Activated CD4-positive, alpha-beta T cell treated with anti-CD3 and anti-CD28 coated beads for 48 hours (primary cell): Measurements from ENCODE around the gene RAVER2.
"Not testable (repeated sequence)": the region's sequence is repeated elsewhere in the genome, so short reads cannot be mapped to it uniquely, and the experiment has no call there.

Source experiments
- DNase-seq: peaks from one replicate; pipeline ENCODE4 v3.0.0-alpha.2; 2020

Gene RAVER2

DNA sequence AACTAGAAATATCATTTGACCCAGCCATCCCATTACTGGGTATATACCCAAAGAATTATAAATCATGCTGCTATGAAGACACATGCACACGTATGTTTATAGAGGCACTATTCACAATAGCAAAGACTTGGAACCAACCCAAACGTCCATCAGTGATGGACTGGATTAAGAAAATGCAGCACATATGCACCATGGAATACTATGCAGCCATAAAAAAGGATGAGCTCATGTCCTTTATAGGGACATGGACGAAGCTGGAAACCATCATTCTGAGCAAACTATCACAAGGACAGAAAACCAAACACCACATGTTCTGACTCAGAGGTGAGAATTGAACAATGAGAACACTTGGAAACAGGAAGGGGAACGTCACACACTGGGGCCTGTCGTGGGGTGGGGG is 72.5 kb downstream of the RAVER2 start:
- DNase-seq, result not testable (repeated sequence)

- not testable (repeated sequence) for DNase-seq
Measured at GRCh38 chr1:64820572-64820971, 75.7 kb downstream of the RAVER2 start.

DNA sequence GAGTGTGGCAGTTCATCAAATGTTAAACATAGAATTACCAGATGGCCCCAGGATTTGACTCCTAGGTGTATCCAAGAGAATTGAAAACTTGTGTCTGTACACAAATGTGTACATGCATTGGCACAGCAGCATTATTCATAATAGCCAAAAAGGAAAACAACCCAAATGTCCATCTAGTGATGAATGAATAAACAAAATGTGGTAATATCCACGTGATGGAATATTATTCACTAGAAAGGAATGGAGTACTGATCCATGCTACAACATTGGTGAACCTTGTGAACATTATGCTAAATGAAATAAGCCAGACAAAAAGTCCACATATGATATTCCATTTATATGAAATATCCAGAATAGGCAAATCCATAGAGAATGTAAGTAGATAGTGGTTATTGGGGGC is 77.7 kb downstream of the RAVER2 start:
- no peak for DNase-seq

DNA sequence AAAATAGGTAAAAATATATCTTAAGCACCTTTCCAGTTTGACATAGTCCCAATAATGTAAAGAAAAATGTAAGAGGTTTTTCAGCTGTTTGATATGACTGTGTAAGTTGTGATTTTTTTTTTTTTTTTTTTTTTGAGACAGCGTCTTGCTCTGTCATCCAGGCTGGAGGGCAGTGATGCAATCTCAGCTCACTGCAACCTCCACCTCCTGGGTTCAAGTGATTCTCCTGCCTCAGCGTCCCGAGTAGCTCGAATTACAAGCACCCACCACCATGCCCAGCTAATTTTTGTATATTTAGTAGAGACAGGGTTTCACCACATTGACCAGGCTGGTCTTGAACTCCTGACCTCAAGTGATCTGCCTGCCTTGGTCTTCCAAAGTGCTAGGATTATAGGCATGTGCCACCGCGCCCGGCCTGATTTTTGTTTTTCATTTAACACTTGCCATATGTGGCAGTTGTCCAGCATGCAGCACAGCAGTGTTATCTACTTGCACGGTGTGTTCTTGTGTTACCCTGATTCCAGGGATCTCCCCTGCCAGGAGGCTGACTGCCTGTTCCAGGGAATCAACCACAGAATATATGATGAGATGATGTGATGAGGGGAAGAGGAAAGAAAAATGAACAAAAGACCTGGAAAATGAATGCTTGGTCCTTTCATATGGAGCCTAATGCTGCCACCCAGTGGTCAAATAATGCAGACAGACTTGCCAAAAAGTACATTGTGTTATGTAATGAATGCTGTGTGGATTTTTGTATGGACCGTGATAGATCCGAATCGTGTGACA is 79.0 kb downstream of the RAVER2 start:
- DNase-seq, result peak; percentile 70

- DNase-seq, result no peak
Measured at GRCh38 chr1:64826991-64827390, 82.1 kb downstream of the RAVER2 start.

- DNase-seq, result no peak
Measured at GRCh38 chr1:64828829-64829228, 84.0 kb downstream of the RAVER2 start.

GRCh38 chr1:64829411-64830029 is 84.6 kb downstream of the RAVER2 start:
- DNase-seq, result no peak

DNA sequence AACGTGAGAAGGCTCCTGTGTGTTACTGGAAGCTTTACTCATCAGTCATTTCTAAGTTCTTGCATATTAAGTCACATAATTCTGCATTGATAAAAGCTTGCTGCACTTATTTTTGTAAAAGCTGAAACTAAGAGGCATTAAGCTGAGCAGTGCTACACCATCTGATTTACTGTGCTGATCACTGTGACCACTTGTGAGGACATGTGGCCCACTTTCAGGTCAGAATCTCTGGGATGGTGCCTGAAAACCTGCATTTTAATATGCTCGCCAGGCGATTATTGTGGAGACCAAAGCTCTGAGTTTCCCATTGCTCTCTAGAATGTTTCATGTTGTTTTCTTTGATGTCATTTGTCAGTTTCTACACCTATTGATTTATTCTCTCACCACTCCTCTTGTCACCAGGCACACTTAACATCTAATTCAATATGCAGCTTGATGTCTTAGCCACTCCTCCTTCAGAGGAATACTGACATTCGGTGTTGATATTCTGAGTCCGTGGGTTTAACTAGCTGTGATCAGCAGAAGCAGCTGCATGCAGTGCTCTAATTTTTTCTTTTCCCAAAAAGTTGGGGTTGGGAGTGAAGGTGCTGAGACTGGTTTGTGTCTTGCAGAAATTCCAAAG is 85.3 kb downstream of the RAVER2 start:
- DNase-seq, result no peak

GRCh38 chr1:64834734-64835133 is 89.9 kb downstream of the RAVER2 start:
- DNase-seq, result no peak

- no peak for DNase-seq
Measured at GRCh38 chr1:64836802-64837201, 91.9 kb downstream of the RAVER2 start.

DNA sequence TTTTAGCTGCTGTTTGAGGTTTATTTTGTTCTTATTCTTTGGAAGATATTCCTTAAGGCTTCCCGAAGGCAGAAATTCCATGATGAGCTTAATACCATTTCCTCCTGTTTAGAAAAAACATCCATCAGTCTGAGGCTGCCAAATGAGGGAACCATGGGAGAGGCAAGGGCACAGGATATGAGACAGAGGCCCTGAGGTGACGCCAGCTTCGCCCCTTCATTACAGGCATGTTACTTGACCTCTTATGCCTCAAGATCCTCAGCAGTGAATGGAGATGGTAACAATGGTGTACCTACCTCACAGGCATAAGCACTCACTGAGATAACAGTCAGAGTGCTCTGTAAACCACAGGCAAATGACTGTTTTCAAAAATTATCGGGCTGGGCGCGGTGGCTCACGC is 93.6 kb downstream of the RAVER2 start:
- DNase-seq, result no peak

DNA sequence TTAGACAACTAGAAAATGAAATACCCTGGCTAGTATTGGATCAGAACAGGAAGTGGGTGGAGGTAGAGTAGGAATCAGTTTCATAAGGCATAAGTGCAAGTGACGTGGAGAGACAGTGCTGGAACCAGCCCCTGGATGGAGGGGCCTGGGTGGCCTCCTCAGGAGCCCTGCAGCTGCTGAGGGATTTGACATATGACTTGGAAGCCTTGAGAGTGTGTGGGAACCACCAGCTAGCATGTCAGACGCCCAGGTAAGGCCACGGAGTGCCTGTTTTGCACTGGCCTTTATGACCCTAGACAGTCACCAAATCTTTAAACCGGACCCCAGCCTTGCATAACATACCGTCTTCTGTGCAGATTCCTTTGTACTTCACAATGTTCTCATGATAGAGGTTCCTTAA is 94.4 kb downstream of the RAVER2 start:
- DNase-seq, result no peak

DNA sequence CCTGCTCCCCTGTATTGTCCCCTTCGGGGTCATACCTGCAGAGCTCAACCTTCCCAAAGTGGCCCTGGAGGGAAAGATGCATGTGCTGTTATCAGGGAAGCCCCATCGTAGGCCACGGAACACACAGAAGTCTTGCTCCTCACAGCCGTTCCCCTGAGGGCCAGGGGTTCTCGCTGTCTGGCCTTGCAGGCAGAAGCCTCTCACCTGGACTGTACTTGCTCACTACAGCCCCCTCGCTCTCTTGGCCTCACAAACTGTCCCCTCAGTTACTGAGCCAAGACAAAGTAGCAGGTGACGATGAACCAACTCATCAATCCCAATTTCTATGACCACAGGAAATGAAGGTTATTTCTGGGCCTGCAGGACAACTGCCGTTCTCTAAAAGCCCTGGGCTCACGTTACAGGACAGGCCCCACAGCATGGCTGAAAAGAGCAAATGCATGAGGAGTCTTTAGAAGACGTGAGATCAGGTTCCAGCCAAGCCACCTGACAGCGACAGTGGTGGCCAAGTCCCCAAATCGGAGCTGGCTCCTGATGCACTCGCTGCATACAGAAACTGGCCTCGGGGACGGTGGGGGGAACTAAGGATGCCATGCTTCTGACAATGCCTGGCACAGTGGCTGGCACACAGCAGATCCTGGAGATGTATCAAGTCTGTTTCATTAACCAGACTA is 95.0 kb downstream of the RAVER2 start:
- no peak for DNase-seq

- no peak for DNase-seq
Measured at GRCh38 chr1:64841330-64842065, 96.6 kb downstream of the RAVER2 start.

GRCh38 chr1:64842224-64842623 is 97.3 kb downstream of the RAVER2 start:
- no peak for DNase-seq

DNA sequence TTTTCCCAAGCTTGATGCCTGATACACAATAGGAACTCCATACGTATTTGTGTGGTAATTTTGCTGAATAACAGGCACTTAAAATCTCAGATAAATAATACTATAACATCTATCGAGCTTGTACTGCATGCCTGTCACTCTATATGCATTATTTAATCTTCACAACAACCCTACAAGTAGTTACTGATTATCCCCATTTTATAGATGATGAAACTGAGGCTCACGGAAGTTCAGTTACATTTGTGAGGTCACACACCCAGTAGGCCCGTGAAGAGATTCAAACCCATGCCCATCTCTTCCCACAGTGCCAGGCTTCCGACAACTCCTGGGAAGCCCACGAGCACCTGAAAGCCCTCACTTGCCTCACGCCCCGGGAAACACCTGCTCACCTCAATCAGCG is 98.8 kb downstream of the RAVER2 start:
- DNase-seq, result no peak

- no peak for DNase-seq
Measured at GRCh38 chr1:64844175-64844574, 99.3 kb downstream of the RAVER2 start.

- DNase-seq, result no peak
Measured at GRCh38 chr1:64844609-64845008, 99.7 kb downstream of the RAVER2 start.

DNA sequence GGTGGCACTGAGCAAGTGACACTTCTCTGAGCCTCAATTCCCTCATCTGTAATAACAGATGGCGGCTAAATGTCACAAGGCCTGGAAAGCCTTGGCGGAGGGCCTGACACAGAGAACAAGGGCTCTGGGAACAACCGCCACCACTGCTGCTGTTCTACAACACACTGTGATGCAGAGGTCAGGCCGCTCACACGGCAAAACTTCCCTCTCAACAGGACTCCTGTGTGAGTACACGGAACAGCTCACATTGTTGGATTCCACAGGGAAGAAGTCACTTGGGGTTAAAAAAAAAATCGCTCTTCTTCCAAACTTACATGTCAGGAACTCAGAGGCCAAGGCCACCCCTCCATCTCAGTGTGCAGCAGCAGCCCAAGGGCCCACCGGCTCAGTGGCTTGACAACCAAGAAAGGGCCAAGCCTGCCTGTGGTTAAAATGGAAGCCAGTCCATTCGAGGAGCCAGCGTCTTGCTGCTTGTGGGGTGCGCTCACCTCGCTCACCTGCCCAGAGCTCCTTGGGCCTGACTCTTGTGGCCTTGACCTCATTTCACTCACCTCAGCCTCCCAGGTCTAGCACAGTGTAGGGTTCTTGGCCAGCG is 101.1 kb downstream of the RAVER2 start:
- DNase-seq, result no peak

DNA sequence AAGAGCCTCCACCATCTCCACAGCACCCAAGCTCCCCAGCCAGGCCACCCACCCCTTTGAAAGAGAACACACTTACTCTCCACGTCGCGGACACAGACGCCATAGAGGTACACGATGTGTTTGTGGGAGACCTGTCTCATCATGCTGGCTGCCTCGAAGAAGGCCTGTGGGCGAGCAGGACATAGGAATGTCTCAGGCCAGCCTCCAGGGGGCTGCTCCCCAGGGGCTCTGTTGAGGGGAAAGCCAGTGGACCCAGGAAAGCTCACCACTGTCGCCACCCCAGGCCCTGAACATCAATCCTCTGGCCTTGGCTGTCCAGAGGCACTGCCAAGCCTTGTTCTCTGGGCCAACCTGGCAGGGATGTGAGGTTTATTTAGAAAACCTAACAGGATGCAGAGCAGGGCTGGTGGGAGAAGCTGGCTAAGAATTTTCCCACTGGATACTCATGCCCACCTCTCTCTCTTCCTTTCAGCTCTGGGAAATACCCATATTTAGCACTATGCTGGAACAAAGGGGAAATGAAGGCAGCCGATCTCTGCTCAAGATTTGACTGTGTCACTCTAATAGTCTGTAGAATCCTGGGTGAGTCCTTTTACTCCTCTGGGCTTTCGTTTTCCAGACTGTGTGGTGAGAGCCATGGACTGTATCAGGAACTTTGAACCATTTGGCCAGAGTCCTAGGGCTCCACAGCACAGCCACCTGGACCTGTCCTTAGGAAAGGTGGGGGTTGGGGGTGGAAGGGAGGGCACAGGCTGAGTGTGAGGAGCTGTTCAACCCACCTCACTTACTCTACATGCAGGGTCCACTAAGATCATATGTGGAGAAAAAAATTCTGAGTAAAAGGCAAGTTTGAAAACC is 101.9 kb downstream of the RAVER2 start:
- DNase-seq, result no peak

GRCh38 chr1:64847666-64848065 is 102.8 kb downstream of the RAVER2 start:
- DNase-seq, result no peak

DNA sequence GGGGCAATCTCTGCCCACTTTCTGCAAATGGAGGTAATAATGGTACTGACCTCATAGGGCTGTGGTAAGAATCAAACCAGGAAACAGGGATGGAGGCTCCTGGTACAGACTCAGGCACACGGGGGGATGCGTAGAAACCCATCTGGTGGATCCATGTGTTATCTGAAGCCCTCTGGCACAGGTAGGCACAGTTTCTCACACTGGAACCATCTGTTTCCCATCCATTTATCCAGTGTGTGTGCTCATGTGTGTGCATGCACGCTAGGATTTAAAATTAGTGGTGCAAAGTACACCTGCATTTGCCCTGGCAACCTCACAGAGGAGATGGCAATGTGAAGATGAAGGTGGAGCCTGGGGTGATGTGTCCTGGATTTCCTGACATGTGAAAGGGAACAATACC is 103.3 kb downstream of the RAVER2 start:
- no peak for DNase-seq
